ENCODE data around the gene MSH3. TPM values are rescaled to one million over a fixed set of nuclear protein-coding genes. Genes with fewer than 3 reads are reported as not detected.

Gene MSH3
- total and polyA plus RNA-seq, 2 of the 8 experiments (the other 6 are each of a cell fraction or from before 2014, with no cell fraction given), result 3.6 to 22.6 TPM

GRCh38 chr5:80806929-80807328 lies 152.5 kb downstream of the MSH3 start:
- TF ChIP-seq HDAC2 (IDR thresholded peaks at IDR 0.05; ENCODE audit: borderline replicate concordance in 1 of 2, low read depth in 2 of 2, low read length in 2 of 2) (no peak), CHD1 (IDR thresholded peaks at IDR 0.05; ENCODE audit: low read depth, low read length) (no peak)
- no peak overlapping the region for H2BK120ac ChIP-seq (replicated peaks; ENCODE audit: low read depth, low read length)
- no peak overlapping the region for H3K4ac ChIP-seq (replicated peaks; ENCODE audit: insufficient read length, low read depth, low read length)
- H3K4me1 ChIP-seq (replicated peaks in 1 of 4; ENCODE audit: control insufficient read depth in 3 of 4, insufficient read depth in 4 of 4, low read length in 3 of 4), result no peaks in the 10 kb centered on the region
- H3K14ac ChIP-seq (ENCODE audit: insufficient read length), result no peak overlapping the region
- no peak overlapping the region for H3K27ac ChIP-seq (ENCODE audit: low read depth, low read length)
- H2AK5ac ChIP-seq (ENCODE audit: low read depth, low read length), result no peak overlapping the region
- H4K8ac ChIP-seq (ENCODE audit: extremely low read depth, insufficient read depth, low read length), result no peak overlapping the region
- no peaks in the 10 kb centered on the region for H3K27me3 ChIP-seq (replicated peaks in 1 of 4; ENCODE audit: control insufficient read depth in 3 of 4, extremely low read depth in 1 of 4, insufficient read depth in 3 of 4, low read length in 3 of 4)
- peaks cover 0 to 4% (median 0%) of the 10 kb centered on the region in 4 experiments; a peak in 2 of 8 replicates for H3K36me3 ChIP-seq (ENCODE audit: control insufficient read depth in 2 of 4, insufficient read depth in 4 of 4, low read length in 3 of 4)
- no peak overlapping the region for H2AFZ ChIP-seq (ENCODE audit: low read length)
- no peak overlapping the region for H3K18ac ChIP-seq (ENCODE audit: extremely low read depth, low read length)
- H3K23me2 ChIP-seq (ENCODE audit: low read depth, low read length), result no peaks in the 10 kb centered on the region
- POLR2A ChIA-PET (ENCODE audit: partially characterized antibody), result no interaction called here
- no peak overlapping the region for H2BK12ac ChIP-seq (ENCODE audit: low read depth, low read length)
- H3K79me2 ChIP-seq (ENCODE audit: control insufficient read depth in 1 of 2, insufficient read depth in 2 of 2, low read length in 2 of 2), result no peaks in the 10 kb centered on the region
- no peak overlapping the region for H3K56ac ChIP-seq (replicated peaks; ENCODE audit: insufficient read length, low read depth, low read length)
- H3K79me1 ChIP-seq (ENCODE audit: low read depth, low read length), result no peaks in the 10 kb centered on the region
- no peak overlapping the region for H3K4me2 ChIP-seq (ENCODE audit: insufficient read depth in 1 of 2, low read depth in 2 of 2, low read length in 2 of 2)
- H3K23ac ChIP-seq (ENCODE audit: insufficient read length), result no peak overlapping the region
- no peak overlapping the region for H3K9ac ChIP-seq (replicated peaks in 1 of 4; ENCODE audit: extremely low read depth in 1 of 4, low read depth in 3 of 4, low read length in 3 of 4)
- FAIRE-seq (no peak), DNase-seq (ENCODE audit: low read depth in 1 of 2, low spot score in 2 of 2) (no peak)
- H2BK5ac ChIP-seq (ENCODE audit: low read depth, low read length), result no peak overlapping the region
- H2BK20ac ChIP-seq (ENCODE audit: low read length), result no peak overlapping the region
- no peak overlapping the region for H2BK15ac ChIP-seq (ENCODE audit: low read length)
- no peak overlapping the region for H3K4me3 ChIP-seq (ENCODE audit: extremely low read depth in 1 of 4, insufficient read depth in 2 of 4, low read depth in 3 of 4, low read length in 4 of 4)
- CTCF ChIA-PET (ENCODE audit: partially characterized antibody), result no interaction called here
- peaks cover 0 to 1% of the 10 kb centered on the region in 2 experiments for H4K20me1 ChIP-seq (replicated peaks in 1 of 2; ENCODE audit: control insufficient read depth in 1 of 2, insufficient read depth in 2 of 2, low read length in 2 of 2)
- no peaks in the 10 kb centered on the region for H3K9me3 ChIP-seq (ENCODE audit: insufficient read depth in 2 of 2, low read depth in 1 of 2, low read length in 1 of 2)
- H4K91ac ChIP-seq (replicated peaks; ENCODE audit: insufficient read length, low read length), result no peak overlapping the region
- H4K5ac ChIP-seq (ENCODE audit: insufficient read length, low read depth, low read length), result no peak overlapping the region

All from H1 (cell line).